ENCODE measurements around the gene CRYBG1.

- TF ChIP-seq CTCF (IDR thresholded peaks at IDR 0.05; ENCODE audit: poor library complexity, severe bottlenecking) (no peak), EP300 (conservative IDR thresholded peaks at IDR 0.05; ENCODE audit: poor library complexity, severe bottlenecking) (no peak), RAD21 (conservative IDR thresholded peaks at IDR 0.05) (no peak)
Observed at GRCh38 chr6:106470811-106471210, 110.3 kb downstream of the CRYBG1 start.
